NCI-H82 (cell line): ENCODE measurements around the gene OCA2.

Experiments
- DNase-seq: peaks from one replicate; lab custom pipeline; 2025; lab: John Stamatoyannopoulos, UW

Gene OCA2

GRCh38 chr15:28104326-28104725, 5.2 kb upstream of the OCA2 start:
- no peak for DNase-seq

GRCh38 chr15:28103831-28104230, 4.7 kb upstream of the OCA2 start:
- no peak for DNase-seq

GRCh38 chr15:28101983-28102441, 2.9 kb upstream of the OCA2 start:
- no peak for DNase-seq

- DNase-seq: peak; percentile 13
These were observed 2.1 kb upstream of the OCA2 start for GRCh38 chr15:28101201-28101600.

DNA sequence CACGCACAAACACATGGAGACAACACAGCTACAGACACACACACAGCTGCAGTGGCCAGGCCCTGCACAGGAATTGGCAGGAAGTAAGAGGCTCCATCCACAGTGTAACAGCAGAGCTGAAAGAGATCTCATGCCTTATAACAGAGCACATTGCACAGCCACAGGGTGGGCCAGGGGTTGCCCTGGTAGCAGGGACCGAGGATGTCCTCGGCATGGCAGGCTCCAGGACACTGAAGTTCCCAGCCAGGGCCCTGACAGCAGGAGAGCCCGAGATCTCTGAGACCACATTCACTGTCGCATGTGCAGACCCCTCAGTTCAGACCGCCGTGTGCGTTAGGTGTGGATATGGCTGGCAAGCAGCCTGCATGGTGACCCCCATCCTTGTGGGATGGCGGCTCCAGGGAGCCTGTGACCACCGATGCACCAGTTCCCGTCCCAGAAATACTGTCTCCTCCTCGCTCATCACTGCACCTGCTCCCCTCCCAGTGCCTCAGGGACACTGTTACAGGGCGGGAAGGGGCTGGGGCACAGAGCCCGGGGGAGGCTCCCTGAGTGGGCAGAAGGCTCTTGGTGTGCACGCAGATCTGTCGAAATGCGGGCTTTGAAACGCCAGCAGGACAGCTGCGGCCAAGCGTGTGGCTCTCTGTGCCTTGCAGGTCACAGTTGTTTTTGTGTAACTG, 1.5 kb upstream of the OCA2 start:
- no peak for DNase-seq

GRCh38 chr15:28099555-28100140, 533 bp upstream of the OCA2 start:
- DNase-seq: no peak

- DNase-seq: no peak
These were observed 752 bp downstream of the OCA2 start for GRCh38 chr15:28098360-28098765.

DNA sequence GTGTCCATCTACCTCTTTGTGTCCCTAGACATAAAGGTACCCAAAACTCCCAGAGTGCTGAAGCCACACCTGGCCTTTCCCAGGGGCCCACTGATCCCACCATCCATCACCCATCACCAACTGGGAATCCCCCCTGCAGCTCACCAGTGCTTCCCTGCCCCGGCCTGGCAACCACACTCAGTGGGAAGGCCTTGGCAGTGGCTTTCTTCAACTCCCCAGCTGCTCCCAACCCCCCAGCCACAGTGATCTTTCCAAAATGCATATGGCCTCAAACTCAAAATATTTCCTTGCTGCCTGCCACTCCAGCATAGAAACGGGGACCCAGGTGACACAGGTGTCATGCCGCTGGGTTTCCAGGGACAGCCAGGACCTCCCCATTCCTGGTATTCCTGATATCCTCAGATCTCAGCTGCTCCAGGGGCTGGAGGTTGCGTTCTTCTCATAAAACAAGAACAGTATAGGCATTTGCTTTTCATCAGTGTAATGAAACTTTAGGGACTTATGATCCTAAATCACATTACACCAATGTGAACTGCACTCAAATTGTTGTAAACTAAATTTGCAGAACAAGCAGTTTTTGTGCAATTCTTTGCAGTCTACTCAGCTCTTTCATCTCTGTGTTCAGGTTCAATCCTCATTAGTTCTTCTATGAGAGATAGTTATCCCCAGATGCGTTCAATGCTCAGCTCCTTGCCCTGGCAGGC, 1.3 kb downstream of the OCA2 start:
- no peak for DNase-seq

- DNase-seq: no peak
These were observed 2.3 kb downstream of the OCA2 start for GRCh38 chr15:28096670-28097431.

GRCh38 chr15:28096411-28096669, 2.8 kb downstream of the OCA2 start:
- DNase-seq: no peak

DNA sequence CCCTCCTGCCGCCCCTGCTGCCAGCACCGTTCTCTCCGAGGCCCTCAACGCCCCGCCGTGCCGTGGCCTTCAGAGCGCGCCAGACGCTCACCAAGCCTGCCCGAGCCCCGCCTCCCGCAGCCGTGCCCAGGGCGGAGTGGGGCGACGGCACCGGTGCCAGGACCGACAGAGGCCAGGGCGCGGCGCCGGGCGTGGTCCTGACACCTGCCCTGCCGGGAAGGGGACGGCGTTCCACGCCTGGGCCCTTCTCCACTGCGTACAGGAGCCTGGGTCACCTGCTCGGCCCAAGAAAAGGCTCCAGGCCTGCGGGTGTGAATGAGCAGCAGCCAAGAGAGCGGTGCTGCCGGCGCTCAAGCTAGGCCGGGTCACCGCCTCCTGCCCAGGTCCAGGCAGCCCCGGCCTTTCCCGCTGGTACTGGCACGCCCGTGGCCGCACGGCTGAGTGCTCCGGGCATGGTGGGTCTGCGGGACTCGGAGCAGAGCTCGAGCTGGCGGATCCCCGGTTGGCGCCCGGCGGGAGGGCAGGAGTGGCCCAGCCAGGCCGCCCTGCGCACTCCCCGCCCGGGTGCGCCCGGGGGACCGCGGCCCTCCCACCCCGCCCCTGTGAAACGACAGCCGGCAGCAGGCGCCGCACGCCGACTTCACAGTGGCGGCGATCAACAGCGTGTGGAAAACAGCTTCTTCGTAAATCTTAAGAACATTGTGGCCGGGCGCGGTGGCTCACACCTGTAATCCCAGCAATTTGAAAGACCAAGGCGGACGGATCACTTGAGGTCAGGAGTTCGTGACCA, 4.2 kb downstream of the OCA2 start:
- peak; percentile 37 for DNase-seq

DNA sequence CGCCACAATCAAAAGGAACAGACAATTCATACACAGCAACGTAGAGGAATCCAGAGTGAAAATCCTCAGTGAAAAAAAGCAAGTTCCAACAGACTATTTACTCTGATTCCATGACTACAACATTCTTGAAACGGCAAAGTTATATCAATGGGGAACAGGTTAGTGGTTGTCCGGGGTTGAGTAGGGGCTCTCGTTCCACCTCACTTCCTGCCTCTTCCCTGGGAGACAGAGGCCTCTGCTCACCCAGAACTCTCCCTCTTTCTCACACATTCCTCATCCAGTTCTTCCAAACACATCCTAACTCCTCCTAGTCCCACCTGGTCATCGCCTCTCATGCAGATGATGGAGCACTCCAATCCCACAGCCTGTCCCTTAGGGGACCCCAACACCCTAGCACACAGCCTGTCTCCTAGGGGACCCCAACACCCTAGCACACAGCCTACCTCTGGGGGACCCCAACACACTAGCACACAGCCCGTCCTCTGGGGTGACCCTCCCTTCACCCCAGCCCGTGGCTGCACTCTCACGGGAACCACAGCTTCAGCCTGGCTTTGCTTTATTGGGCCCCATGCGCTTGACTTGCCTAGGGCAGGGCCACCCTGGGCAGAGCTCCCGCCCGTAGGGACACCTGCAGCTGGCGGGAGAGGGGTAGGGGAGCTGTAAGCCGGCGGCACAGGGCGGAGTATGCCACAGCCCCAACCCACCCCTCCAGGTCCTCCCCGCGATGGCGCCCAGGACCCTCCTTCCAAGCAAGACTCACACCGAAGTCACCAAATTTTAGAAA, 5.2 kb downstream of the OCA2 start:
- no peak for DNase-seq

- no peak for DNase-seq
These were observed 7.8 kb downstream of the OCA2 start for GRCh38 chr15:28091313-28091712.

GRCh38 chr15:28086175-28086703, 12.9 kb downstream of the OCA2 start:
- DNase-seq: peak; percentile 83

DNA sequence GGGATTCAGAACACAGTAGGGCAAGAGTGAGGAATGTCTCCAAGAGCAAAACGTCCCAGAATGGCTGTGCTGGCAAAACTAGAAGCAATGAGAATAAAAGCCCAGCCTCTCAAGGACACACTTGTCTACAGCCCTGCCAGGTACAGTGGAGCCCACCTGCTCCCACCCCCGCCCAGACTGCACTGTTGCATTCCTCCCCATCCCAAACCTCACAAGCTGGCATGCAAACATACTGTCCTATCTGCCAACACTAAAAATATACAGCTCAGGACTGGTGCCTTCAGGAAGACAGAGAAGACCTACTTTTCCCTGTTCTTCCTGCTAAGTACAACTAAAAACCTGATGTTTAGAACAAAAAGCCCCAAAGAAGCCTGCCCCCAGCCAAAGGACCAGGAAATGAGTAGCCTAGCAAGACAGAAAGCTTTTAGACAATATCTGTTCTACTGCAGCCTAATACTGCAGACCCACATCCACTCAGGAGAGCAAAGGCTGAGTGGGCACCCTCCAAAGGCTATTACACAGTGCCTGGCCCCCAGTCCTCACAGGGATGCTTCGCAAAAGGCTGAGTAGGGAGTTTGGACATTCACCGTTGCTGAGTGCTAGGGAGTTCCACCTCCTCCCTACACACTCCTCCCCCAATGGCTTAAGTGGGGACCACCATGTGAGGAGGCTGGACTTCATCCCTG, 13.5 kb downstream of the OCA2 start:
- no peak for DNase-seq

GRCh38 chr15:28084547-28084946, 14.6 kb downstream of the OCA2 start:
- no peak for DNase-seq

GRCh38 chr15:28082891-28083684, 16.0 kb downstream of the OCA2 start:
- no peak for DNase-seq

GRCh38 chr15:28081594-28081993, 17.5 kb downstream of the OCA2 start:
- no peak for DNase-seq

- DNase-seq: no peak
These were observed 18.7 kb downstream of the OCA2 start for GRCh38 chr15:28080386-28080785.
